GM23338 (cell line): ENCODE measurements around the gene GMEB2. TPM values are rescaled to one million over a fixed set of nuclear protein-coding genes. Genes with fewer than 3 reads are reported as not detected.

Experiments used
- ATAC-seq: fragments of 200-7000 bp; cut with Tn5 transposase; 3 replicates; pipeline ENCODE4 v1.9.1; 2020
- DNase-seq: peaks from one replicate; pipeline ENCODE4 v3.0.0-alpha.2; 2015; ENCODE audit warnings: low spot score
- H2AFZ ChIP-seq: fragments of 200-600 bp; sonication (generic); 2 replicates; pipeline ENCODE4 v1.8.0; 2016; ENCODE audit warnings: antibody characterized with exemption, mild to moderate bottlenecking, moderate library complexity
- H3F3A ChIP-seq: fragments of 200-600 bp; sonication (generic); replicated peaks from 2 replicates; pipeline ENCODE4 v1.8.0; 2017; ENCODE audit warnings: antibody characterized with exemption, mixed run types, low read depth
- H3K27ac ChIP-seq: fragments of 200-600 bp; sonication (generic); 2 replicates; pipeline ENCODE4 v1.6.1; 2016; ENCODE audit warnings: low read depth
- H3K27me3 ChIP-seq: fragments of 200-600 bp; sonication (generic); 2 replicates; pipeline ENCODE4 v1.8.0; 2016; ENCODE audit warnings: mild to moderate bottlenecking, mixed run types, moderate library complexity; ENCODE audit not compliant: insufficient read depth
- H3K36me3 ChIP-seq: fragments of 200-600 bp; sonication (generic); 2 replicates; pipeline ENCODE4 v1.8.0; 2016; ENCODE audit warnings: mild to moderate bottlenecking; ENCODE audit not compliant: insufficient read depth
- H3K4me1 ChIP-seq: fragments of 200-600 bp; sonication (generic); 2 replicates; pipeline ENCODE4 v1.8.0; 2016; ENCODE audit warnings: mild to moderate bottlenecking, moderate library complexity; ENCODE audit not compliant: insufficient read depth
- H3K4me2 ChIP-seq: fragments of 200-600 bp; sonication (generic); 2 replicates; pipeline ENCODE4 v1.7.1; 2017; ENCODE audit warnings: mixed run types
- H3K4me3 ChIP-seq: fragments of 200-600 bp; sonication (generic); 2 replicates; pipeline ENCODE4 v1.6.1; 2016; ENCODE audit warnings: mixed run types
- H3K79me2 ChIP-seq: fragments of 200-600 bp; sonication (generic); replicated peaks from 2 replicates; pipeline ENCODE4 v1.8.0; 2017; ENCODE audit warnings: mild to moderate bottlenecking; ENCODE audit not compliant: insufficient read depth
- H3K9me2 ChIP-seq: fragments of 200-600 bp; sonication (generic); 2 replicates; pipeline ENCODE4 v1.8.0; 2017; ENCODE audit not compliant: insufficient read depth
- H4K20me1 ChIP-seq: fragments of 200-600 bp; sonication (generic); replicated peaks from 2 replicates; pipeline ENCODE4 v1.8.0; 2017; ENCODE audit warnings: mild to moderate bottlenecking; ENCODE audit not compliant: insufficient read depth
- H3K27ac Mint-ChIP-seq: 2 replicates; pipeline ENCODE4 v1.8.0; 2020; ENCODE audit warnings: inconsistent platforms, mild to moderate bottlenecking, moderate library complexity, mixed read lengths
- H3K27me3 Mint-ChIP-seq: 3 replicates; pipeline ENCODE4 v1.8.0; 2022; ENCODE audit warnings: low read depth, mild to moderate bottlenecking, moderate library complexity, mixed read lengths, inconsistent platforms; ENCODE audit not compliant: insufficient read depth, poor library complexity
- H3K36me3 Mint-ChIP-seq: 3 replicates; pipeline ENCODE4 v1.8.0; 2021; ENCODE audit warnings: low read depth, mild to moderate bottlenecking, inconsistent platforms, moderate library complexity, mixed read lengths
- H3K4me1 Mint-ChIP-seq: 3 replicates; pipeline ENCODE4 v1.8.0; 2020; ENCODE audit warnings: mild to moderate bottlenecking, inconsistent platforms, mixed read lengths
- H3K4me3 Mint-ChIP-seq: 3 replicates; pipeline ENCODE4 v1.8.0; 2021; ENCODE audit warnings: moderate library complexity, mild to moderate bottlenecking, inconsistent platforms, mixed read lengths
- H3K9me3 Mint-ChIP-seq: 3 replicates; pipeline ENCODE4 v1.8.0; 2020; ENCODE audit warnings: moderate library complexity, mild to moderate bottlenecking, inconsistent platforms, mixed read lengths
- CREB1 ChIP-seq: fragments of 250-450 bp; sonication (Bioruptor Pico); IDR thresholded peaks from 2 replicates; pipeline ENCODE4 v1.5.0; 2020; ENCODE audit warnings: low read depth, mild to moderate bottlenecking, moderate library complexity
- CTCF ChIP-seq, 2 experiments: fragments of 200-600 bp in 1 of 2; sonication (generic) in 1 of 2; conservative IDR thresholded peaks; 2 replicates each; pipeline versions ENCODE4 v1.5.1 to v1.6.1; 2016 to 2017; ENCODE audit warnings: antibody characterized with exemption in 2 of 2, low read depth in 2 of 2, mild to moderate bottlenecking in 2 of 2, moderate library complexity in 1 of 2
- ETS1 ChIP-seq: IDR thresholded peaks from 2 replicates; pipeline ENCODE4 v1.6.1; 2016; ENCODE audit warnings: antibody characterized with exemption
- EZH2 ChIP-seq: fragments of 200-600 bp; sonication (generic); IDR thresholded peaks from one replicate; pipeline ENCODE4 v1.8.0; 2017; ENCODE audit warnings: antibody characterized with exemption, mild to moderate bottlenecking, low read depth; ENCODE audit not compliant: unreplicated experiment
- EZH2phosphoT487 ChIP-seq: fragments of 200-600 bp; sonication (generic); IDR thresholded peaks from one replicate; pipeline ENCODE4 v1.8.1; 2018; ENCODE audit warnings: antibody characterized with exemption; ENCODE audit not compliant: unreplicated experiment
- JUNB ChIP-seq: IDR thresholded peaks from one replicate; pipeline ENCODE4 v1.6.1; 2016; ENCODE audit warnings: antibody characterized with exemption; ENCODE audit not compliant: unreplicated experiment
- POLR2AphosphoS5 ChIP-seq: IDR thresholded peaks from 2 replicates; pipeline ENCODE4 v1.6.1; 2016; ENCODE audit warnings: antibody characterized with exemption, low read depth
- REST ChIP-seq: IDR thresholded peaks from one replicate; pipeline ENCODE4 v1.6.1; 2018; ENCODE audit warnings: antibody characterized with exemption; ENCODE audit not compliant: unreplicated experiment
- STAT1 ChIP-seq: IDR thresholded peaks from one replicate; pipeline ENCODE4 v1.6.1; 2016; ENCODE audit warnings: antibody characterized with exemption; ENCODE audit not compliant: unreplicated experiment
- ZNF114 ChIP-seq: fragments of 250-450 bp; sonication (Bioruptor Pico); IDR thresholded peaks from 2 replicates; pipeline ENCODE4 v1.5.0; 2020; ENCODE audit warnings: mild to moderate bottlenecking, moderate library complexity
- ZNF331 ChIP-seq: fragments of 250-450 bp; sonication (Bioruptor Pico); IDR thresholded peaks from 2 replicates; pipeline ENCODE4 v1.5.0; 2020; ENCODE audit warnings: low read depth, mild to moderate bottlenecking, moderate library complexity
- ZNF462 ChIP-seq: fragments of 250-450 bp; sonication (Bioruptor Pico); IDR thresholded peaks from 2 replicates; pipeline ENCODE4 v1.5.0; 2020; ENCODE audit warnings: mild to moderate bottlenecking, moderate library complexity
- polyA plus RNA-seq: library from polyadenylated mRNA; unstranded; fragments of >200 nt; fragmentation: Nextera tagmentation; extraction: Ambion mirVana; gene quantifications from 2 replicates; pipeline ENCODE4 v1.2.1, GENCODE V29; 2016
- total RNA-seq: library from RNA; depleted of rRNA; stranded (reverse); fragments of >200 nt; shearing (Covaris generic); gene quantifications from 2 replicates; pipeline ENCODE4 v1.2.3, GENCODE V29; 2014

Gene GMEB2
- total and polyA plus RNA-seq, 2 experiments from 2014 or later: 4.4 to 20.6 TPM

- DNase-seq (peak; percentile 71), ATAC-seq (peak; percentile 48)
- TF ChIP-seq EZH2 (no peak), ZNF462 (CRISPR knock-in tag) (no peak), POLR2AphosphoS5 (no peak), CREB1 (CRISPR knock-in tag) (no peak), EZH2phosphoT487 (no peak), ZNF114 (no peak), STAT1 (no peak), REST (no peak), ZNF331 (CRISPR knock-in tag) (no peak), ETS1 (no peak), JUNB (no peak), CTCF (conservative IDR thresholded peaks at IDR 0.05; ENCODE audit: low read depth in 2 of 2) (no peak)
- H3K27me3 ChIP-seq: no peaks in the 10 kb centered on the region
- no peaks in the 10 kb centered on the region; the same call in 1 of the 2 replicates for H4K20me1 ChIP-seq
- H3K36me3 Mint-ChIP-seq: peaks cover 3% of the 10 kb centered on the region; the same call in 2 of the 3 replicates
- H3K4me3 ChIP-seq: peak overlapping the region; percentile 63
- H3K27me3 Mint-ChIP-seq: peaks cover 14% of the 10 kb centered on the region
- peak overlapping the region; percentile 55; the same call in 1 of the 2 replicates for H3K27ac ChIP-seq
- H3K4me1 Mint-ChIP-seq: peaks cover 11% of the 10 kb centered on the region
- H3K4me1 ChIP-seq: peaks cover 7% of the 10 kb centered on the region; the same call in 1 of the 2 replicates
- H3K4me2 ChIP-seq: peak overlapping the region; percentile 84
- no peak overlapping the region; the same call in 2 of the 3 replicates for H3K4me3 Mint-ChIP-seq
- H3K27ac Mint-ChIP-seq: no peak overlapping the region
- no peaks in the 10 kb centered on the region for H3K36me3 ChIP-seq
- no peaks in the 10 kb centered on the region for H3K9me2 ChIP-seq
- H3K9me3 Mint-ChIP-seq: no peaks in the 10 kb centered on the region
- peaks cover 9% of the 10 kb centered on the region; the same call in 1 of the 2 replicates for H3F3A ChIP-seq
- H3K79me2 ChIP-seq: no peaks in the 10 kb centered on the region
- H2AFZ ChIP-seq: no peak overlapping the region
These were observed 14.4 kb upstream of the GMEB2 start for GRCh38 chr20:63641146-63641791.
